Measurements from ENCODE around the gene DAND5.
"Not testable (repeated sequence)": the region's sequence is repeated elsewhere in the genome, so short reads cannot be mapped to it uniquely, and the experiment has no call there.

Gene DAND5

DNA sequence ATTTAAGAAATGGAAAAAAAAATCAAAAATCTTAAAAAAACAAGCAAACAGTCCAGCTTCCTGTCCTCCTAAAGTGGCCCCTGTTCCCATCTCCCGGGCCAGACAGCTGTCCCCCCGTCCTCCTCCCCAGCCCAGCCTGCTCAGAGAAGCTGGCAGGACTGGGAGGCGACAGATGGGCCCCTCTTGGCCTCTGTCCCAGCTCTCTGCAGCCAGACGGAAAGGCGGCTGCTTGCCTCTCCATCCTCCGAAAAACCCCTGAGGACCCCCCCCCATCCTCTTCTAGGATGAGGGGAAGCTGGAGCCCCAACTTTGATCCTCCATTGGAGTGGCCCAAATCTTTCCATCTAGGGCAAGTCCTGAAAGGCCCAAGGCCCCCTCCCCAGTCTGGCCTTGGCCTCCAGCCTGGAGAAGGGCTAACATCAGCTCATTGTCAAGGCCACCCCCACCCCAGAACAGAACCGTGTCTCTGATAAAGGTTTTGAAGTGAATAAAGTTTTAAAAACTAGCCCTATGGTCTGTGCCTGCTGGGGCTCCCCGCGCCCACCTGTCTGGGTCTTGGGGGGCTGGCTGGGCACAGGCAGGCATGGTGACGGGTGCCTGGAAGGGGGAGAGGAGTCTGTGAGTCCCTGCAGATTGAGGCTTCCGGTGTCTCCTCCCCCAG lies 16.1 kb upstream of the DAND5 start:
- Mint-ChIP-seq H3K9me3 (no peaks in the 10 kb centered on the region), H3K27ac (peak overlapping the region; percentile 98), H3K36me3 (peaks cover 57% of the 10 kb centered on the region), H3K27me3 (no peaks in the 10 kb centered on the region), H3K4me1 (peaks cover 52% of the 10 kb centered on the region), H3K4me3 (no peak overlapping the region)
- no peak for ATAC-seq

DNA sequence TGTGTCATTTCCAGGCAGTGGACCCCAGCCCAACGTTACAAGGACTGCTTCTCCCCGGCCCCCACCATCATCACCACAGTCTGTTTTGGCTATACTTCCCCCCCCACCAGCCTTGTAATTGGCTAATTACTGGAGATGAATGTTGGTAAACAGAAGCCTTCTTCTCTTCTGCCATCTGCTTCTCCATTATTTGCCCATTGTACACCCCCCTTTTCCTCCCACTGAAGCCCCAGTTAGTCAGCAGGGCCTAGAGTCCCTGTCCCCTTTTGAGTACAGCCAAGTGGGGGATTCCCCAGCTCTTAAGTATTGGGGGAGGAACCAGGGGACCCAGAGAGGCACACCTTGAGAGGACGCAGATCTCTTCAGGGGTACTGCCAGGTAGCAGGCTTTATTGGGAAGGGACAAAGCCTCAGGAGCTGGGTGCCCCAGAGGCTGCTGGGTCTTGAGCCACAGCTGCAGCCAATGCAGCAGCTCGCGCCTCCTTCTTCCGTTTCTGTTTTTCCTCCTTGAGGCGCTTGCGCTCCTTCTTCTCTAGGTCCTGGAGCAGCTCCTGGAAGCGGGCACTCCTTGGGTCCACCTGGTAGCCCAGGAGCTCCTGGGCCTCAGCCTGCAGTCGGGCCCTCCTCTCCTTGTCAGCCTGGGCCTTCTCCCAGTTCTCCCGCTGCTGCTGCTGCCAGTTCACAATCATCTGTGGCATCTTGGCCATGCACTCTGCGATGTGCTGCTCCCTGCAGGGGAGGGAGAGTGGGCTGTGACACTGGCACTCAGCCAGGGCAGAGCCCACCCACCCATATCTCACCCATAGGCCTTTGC lies 15.4 kb upstream of the DAND5 start:
- peaks cover 53% of the 10 kb centered on the region for H3K36me3 Mint-ChIP-seq

DNA sequence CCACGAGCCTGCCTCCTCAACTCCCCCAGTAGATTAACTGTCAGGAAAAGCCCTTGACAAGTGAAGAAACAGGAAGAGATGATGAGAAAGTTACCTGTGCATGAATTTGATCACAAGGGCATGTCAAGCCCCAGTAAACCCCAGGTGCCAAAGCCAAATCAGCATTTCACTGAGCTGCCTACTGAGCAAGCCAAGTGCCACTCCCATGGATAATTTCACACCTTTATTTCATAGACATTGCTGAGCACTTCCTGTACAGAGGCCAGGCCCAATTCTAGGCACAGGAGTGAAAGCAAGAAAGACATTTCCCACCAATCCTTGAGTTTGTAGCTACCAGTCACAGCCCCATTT lies 14.8 kb upstream of the DAND5 start:
- Mint-ChIP-seq H3K4me3 (no peak overlapping the region), H3K36me3 (peaks cover 49% of the 10 kb centered on the region), H3K4me1 (peaks cover 51% of the 10 kb centered on the region), H3K27me3 (no peaks in the 10 kb centered on the region), H3K9me3 (no peaks in the 10 kb centered on the region), H3K27ac (peak overlapping the region; percentile 98)
- no peak for ATAC-seq

More for the DNA sequence above, 15.4 kb upstream of the DAND5 start:
- no peak for ATAC-seq
- Mint-ChIP-seq H3K9me3 (no peaks in the 10 kb centered on the region), H3K27me3 (no peaks in the 10 kb centered on the region), H3K27ac (peak overlapping the region; percentile 98), H3K4me1 (peaks cover 52% of the 10 kb centered on the region), H3K4me3 (no peak overlapping the region)

DNA sequence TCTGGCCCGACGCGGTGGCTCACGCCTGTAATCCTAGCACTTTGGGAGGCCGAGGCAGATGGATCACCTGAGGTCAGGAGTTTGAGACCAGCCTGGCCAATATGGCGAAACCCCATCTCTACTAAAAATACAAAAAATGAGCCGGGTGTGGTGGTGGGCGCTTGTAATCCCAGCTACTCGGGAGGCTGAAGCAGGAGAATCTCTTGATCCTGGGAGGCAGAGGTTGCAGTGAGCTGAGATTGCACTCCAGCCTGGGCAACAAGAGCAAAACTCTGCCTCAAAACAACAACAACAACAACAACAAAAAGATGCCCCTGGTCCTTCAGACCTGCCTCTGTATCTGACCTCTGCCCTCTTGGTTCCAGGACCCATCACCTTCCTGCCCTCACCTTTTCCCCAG lies 13.8 kb upstream of the DAND5 start:
- not testable (repeated sequence) for H3K27me3 Mint-ChIP-seq, H3K9me3 Mint-ChIP-seq, ATAC-seq
- Mint-ChIP-seq H3K36me3 (peaks cover 39% of the 10 kb centered on the region), H3K4me1 (peaks cover 43% of the 10 kb centered on the region), H3K27ac (peak overlapping the region; percentile 98), H3K4me3 (peak overlapping the region; percentile 95)

DNA sequence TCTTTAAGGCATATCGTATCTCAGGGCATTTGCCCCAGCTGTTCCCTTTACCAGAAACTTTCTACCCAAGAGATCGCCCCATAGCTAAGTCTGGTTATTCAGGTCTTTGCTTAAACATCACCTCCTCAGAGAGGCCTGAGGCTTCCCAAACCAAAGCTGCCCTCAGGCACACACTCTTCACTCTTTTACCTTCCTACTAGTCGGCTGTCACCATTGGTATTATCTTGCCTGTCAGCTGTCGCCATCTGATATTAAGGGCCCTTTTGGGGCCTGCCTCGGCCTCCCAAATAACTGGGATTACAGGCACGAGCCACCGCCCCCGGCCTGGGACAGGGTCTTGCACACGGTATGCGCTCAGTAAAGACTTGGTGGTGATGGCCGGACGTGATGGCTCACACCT lies 13.4 kb upstream of the DAND5 start:
- peak overlapping the region; percentile 95 for H3K4me3 Mint-ChIP-seq
- peaks cover 2% of the 10 kb centered on the region for H3K9me3 Mint-ChIP-seq
- H3K36me3 Mint-ChIP-seq: peaks cover 36% of the 10 kb centered on the region
- H3K27me3 Mint-ChIP-seq: no peaks in the 10 kb centered on the region
- peaks cover 43% of the 10 kb centered on the region for H3K4me1 Mint-ChIP-seq
- H3K27ac Mint-ChIP-seq: peak overlapping the region; percentile 98
- no peak for ATAC-seq

DNA sequence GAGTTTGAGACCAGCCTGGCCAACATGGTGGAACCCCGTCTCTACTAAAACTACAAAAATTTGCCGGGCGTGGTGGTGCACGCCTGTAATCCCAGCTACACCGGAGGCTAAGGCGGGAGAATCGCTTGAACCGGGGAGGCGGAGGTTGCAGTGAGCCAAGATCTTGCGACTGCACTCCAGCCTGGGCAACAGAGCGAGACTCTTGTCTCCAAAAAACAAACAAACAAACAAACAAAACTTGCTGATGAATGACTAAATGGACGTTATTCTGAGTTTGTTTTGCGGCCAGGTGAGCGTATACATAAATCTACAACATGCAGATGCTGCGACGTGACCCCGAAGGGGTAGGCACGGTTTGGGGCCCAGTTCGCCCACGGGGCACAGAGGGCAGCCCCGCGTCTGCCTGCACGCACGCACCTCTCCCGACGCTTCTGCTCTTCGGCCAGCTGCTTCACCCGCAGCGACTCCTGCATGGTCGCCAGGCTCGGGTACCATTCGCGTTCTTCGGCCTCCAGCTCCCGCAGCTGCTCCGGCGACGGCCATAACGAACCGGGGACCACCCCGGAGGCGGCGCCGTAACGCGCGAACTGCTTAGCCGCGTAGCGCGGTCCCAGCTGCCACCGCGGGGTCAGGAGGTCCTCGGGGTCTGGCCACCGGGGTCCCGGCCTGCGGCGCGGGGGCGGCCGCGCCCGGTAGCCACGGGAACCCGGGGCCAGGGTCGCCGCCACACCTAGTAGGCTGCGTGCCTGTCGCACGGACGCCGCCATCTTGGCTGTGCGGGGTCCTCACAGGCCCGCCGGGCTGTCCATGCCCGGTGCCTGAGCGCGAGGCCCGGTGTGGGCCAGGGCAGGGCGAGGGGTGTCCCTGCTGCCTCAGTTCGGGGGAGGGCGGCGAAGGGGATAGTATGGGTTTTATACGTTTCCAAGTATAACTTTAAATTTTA lies 12.7 kb upstream of the DAND5 start, which contains the start of gene GADD45GIP1:
TSS of gene GADD45GIP1 (minus strand) at position 778 of the 943 bp plus-strand sequence. CDS start at position 767, 11 bp downstream.
- ATAC-seq: peak; percentile 96
- peak within 1 kb of the TSS; percentile 95 for H3K4me3 Mint-ChIP-seq
- H3K27me3 Mint-ChIP-seq: peaks cover under 1% of the 10 kb centered on the region
- H3K36me3 Mint-ChIP-seq: peaks cover 29% of the 10 kb centered on the region
- H3K9me3 Mint-ChIP-seq: peaks cover 2% of the 10 kb centered on the region
- peaks cover 43% of the 10 kb centered on the region for H3K4me1 Mint-ChIP-seq
- peak within 1 kb of the TSS; percentile 98 for H3K27ac Mint-ChIP-seq

DNA sequence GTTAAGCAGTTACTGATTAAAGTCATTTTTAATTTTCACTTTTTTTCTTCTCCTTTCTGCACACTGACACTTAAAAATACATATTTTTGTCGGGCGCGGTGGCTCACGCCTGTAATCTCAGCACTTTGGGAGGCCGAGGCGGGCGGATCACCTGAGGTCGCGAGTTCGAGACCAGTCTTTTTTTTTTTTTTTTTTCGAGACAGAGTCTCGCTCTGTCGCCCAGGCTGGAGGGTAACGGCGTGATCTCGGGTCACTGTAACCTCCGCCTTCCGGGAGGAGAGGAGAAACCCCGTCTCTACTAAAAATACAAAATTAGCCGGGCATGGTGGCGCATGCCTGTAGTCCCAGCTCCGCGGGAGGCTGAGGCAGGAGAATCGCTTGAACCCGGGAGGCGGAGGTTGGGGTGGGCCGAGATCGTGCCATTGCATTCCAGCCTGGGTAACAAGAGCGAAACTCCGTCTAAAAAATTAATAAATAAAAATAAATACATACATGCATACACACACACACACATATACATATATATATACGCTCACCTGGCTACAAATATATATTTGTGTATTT lies 11.9 kb upstream of the DAND5 start:
- Mint-ChIP-seq H3K36me3 (peaks cover 24% of the 10 kb centered on the region), H3K27ac (peak overlapping the region; percentile 98), H3K4me3 (peak overlapping the region; percentile 95), H3K4me1 (peaks cover 41% of the 10 kb centered on the region)
- peak; percentile 49 for ATAC-seq
- not testable (repeated sequence) for H3K9me3 Mint-ChIP-seq, H3K27me3 Mint-ChIP-seq

DNA sequence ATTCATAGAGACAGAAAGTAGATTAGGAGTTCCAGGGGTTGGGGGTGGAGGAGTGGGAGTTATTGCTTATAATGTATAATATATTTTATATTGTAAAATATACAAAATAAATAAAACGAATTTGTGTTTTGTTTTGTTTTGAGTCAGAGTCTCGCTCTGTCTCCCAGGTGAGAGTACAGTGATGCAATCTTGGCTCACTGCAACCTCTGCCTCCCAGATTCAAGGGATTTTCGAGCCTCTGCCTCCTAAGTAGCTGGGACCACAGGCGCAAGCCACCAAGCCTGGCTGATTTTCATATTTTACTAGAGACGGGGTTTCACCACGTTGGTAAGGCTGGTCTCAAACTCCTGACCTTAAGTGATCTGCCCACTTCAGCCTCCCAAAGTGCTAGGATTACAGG lies 9.9 kb upstream of the DAND5 start:
- peaks cover 2% of the 10 kb centered on the region for H3K9me3 Mint-ChIP-seq
- no peak overlapping the region for H3K27ac Mint-ChIP-seq
- H3K36me3 Mint-ChIP-seq: peaks cover 5% of the 10 kb centered on the region
- peaks cover 19% of the 10 kb centered on the region for H3K27me3 Mint-ChIP-seq
- peaks cover 20% of the 10 kb centered on the region for H3K4me1 Mint-ChIP-seq
- no peak overlapping the region for H3K4me3 Mint-ChIP-seq
- ATAC-seq: no peak

DNA sequence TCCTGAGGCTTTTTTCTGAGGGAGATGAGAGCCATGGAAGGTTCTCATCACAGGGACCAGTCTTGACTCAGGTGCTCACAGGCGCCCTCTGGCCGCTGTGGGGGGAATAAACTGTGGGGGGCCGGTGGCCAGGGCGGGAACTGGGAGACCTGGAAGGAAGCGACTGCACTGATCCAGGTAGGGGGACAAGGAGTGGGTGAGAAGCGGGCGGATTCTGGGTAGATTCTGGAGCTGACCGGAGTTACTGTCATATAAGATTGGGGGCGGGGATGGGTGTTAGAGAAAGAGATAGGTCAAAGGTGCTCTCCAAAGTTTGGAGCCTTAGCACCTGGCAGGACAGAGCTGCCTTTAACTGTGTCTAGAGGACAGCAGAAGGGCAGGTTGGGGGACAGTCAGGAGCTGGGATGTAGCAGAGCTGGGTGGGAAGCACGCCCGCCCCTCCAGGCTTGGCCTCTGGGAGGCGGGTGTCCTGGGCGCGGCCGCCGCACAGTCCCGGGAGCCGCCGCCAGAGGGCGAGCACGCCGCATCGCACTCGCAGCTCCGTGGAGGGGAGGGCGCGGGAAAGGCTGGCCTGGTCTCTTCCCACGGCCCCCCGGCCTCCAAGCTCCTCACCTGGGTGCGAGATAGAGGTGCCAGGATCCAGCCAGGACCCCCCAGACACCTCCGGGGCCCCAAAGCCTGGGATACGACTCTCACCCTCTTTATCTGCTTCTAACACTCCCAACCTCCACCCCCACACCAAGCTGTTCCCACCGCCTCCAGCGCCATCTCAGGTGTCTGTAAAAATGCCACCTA lies 4.2 kb upstream of the DAND5 start:
- Mint-ChIP-seq H3K27me3 (peaks cover 19% of the 10 kb centered on the region), H3K4me3 (peak overlapping the region; percentile 80), H3K4me1 (peaks cover 13% of the 10 kb centered on the region), H3K36me3 (no peaks in the 10 kb centered on the region), H3K27ac (peak overlapping the region; percentile 2), H3K9me3 (peaks cover under 1% of the 10 kb centered on the region)
- ATAC-seq: peak; percentile 98

DNA sequence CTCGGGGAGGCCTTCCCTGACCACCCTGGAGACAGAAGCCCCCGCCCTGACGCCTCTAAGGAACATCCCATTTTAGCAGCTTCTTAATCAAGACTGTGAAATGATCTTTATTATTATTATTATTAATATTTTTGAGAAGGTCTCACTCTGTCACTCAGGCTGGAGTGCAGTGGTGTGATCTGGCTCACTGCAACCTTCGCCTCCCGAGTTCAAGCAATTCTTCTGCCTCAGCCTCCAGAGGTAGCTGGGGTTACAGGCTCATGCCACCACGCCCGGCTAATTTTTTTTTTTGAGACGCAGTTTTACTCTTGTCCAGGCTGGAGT lies 3.6 kb upstream of the DAND5 start:
- H3K4me3 Mint-ChIP-seq: peak overlapping the region; percentile 78
- H3K4me1 Mint-ChIP-seq: peaks cover 13% of the 10 kb centered on the region
- H3K36me3 Mint-ChIP-seq: no peaks in the 10 kb centered on the region
- ATAC-seq: no peak
- no peaks in the 10 kb centered on the region for H3K9me3 Mint-ChIP-seq
- peak overlapping the region; percentile 2 for H3K27ac Mint-ChIP-seq
- H3K27me3 Mint-ChIP-seq: peaks cover 19% of the 10 kb centered on the region

DNA sequence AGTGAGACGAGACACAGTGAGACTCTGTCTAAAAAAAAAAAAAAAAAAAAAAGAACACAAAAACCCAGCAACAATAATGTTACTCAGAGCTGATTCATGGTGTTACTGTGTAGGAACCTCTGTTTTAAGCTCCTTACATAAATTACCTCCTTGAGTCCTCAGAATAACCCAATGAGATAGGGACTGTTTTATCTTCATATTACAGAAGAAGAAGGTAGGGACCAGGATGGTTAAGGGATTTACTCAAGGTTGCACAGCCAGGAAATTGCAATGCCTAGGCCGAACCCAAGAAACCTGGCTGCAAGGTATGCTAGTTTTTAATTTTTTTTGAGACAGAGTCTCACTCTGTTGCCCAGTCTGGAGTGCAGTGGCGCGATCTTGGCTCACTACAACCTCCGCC lies 1.5 kb upstream of the DAND5 start:
- H3K36me3 Mint-ChIP-seq: no peaks in the 10 kb centered on the region
- no peak overlapping the region for H3K4me3 Mint-ChIP-seq
- no peak overlapping the region for H3K27ac Mint-ChIP-seq
- H3K4me1 Mint-ChIP-seq: peaks cover 13% of the 10 kb centered on the region
- ATAC-seq: no peak
- peaks cover 9% of the 10 kb centered on the region for H3K27me3 Mint-ChIP-seq
- H3K9me3 Mint-ChIP-seq: no peaks in the 10 kb centered on the region

DNA sequence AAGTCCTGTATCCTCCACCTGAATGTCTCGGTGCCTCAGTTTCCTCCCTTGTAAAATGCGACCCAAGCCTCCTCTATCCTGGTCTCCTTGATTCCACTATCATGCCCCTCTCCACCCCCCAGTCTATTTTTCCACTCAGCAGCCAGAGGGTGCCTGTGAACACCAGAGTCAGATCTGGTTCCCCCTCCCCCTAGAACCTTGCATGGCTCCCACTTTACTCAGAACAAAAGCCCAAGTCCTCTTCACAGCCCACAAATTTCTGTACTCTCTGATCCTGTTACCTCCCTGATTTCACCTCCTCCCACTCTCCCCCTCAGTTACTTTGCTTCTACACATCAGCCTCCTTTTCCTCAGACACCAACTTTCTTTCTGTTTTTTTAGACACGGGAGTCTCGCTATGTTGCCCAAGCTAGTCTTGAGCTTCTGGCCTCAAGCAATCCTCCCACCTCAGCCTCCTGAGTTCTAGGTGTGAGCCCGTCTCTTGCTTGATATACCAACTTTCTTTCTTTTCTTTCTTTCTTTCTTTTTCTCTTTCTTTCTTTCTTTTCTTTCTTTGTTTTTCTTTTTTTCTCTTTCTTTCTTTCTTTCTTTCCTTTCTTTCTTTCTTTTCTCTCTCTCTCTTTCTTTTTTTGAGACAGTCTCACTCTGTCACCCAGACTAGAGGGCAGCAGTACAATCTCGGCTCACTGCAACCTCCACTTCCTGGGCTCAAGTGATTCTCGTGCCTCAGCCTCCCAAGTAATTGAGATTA lies 869 bp downstream of the DAND5 start:
- H3K4me3 Mint-ChIP-seq: no peak overlapping the region
- H3K4me1 Mint-ChIP-seq: peaks cover 7% of the 10 kb centered on the region
- H3K36me3 Mint-ChIP-seq: no peaks in the 10 kb centered on the region
- no peak for ATAC-seq
- no peak overlapping the region for H3K27ac Mint-ChIP-seq
- no peaks in the 10 kb centered on the region for H3K9me3 Mint-ChIP-seq
- peaks cover 22% of the 10 kb centered on the region for H3K27me3 Mint-ChIP-seq

DNA sequence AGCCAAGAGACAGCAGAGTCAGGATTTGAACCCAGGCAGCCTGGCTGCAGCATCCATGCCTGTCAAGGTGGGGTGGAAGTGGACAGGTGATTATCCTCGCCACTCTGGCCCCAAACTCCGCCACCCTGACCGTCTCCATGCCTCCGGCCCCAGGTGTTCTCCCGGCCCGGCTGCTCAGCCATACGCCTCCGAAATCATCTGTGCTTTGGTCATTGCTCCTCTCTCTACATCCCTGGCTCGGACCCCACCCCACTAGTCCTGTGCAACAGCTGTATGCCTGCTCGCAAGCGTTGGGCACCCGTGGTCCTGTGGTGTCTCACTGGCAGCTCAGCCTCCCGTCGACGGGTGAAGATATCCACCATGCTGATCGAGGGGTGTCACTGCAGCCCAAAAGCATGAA lies 3.9 kb downstream of the DAND5 start:
- no peaks in the 10 kb centered on the region for H3K36me3 Mint-ChIP-seq
- no peak overlapping the region for H3K27ac Mint-ChIP-seq
- H3K9me3 Mint-ChIP-seq: no peaks in the 10 kb centered on the region
- H3K27me3 Mint-ChIP-seq: peaks cover 41% of the 10 kb centered on the region
- no peak overlapping the region for H3K4me3 Mint-ChIP-seq
- no peak for ATAC-seq
- H3K4me1 Mint-ChIP-seq: peaks cover 8% of the 10 kb centered on the region
